ENCODE results near the gene SKOR1.

DNA sequence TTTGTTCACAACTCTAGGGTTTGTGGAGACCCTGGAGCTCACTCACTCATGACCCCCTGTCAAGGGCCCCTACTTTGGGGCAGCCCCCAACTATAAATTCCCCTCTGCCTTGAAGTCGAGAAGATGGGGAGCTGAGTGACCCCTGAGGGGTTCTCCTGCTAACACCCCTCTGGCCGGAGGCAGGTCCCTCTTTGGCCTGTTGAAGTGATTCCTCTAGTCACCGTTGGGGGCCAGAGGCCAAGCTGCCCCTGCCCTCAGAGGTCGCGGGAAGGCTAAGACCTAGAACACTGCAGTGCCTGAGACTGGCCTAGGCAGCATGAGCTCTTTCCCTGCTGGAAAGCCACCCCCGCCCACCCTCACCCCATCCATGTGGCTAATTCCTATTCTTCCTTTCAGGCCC lies 15.4 kb upstream of the SKOR1 start:
- TF ChIP-seq, protein P1, sequence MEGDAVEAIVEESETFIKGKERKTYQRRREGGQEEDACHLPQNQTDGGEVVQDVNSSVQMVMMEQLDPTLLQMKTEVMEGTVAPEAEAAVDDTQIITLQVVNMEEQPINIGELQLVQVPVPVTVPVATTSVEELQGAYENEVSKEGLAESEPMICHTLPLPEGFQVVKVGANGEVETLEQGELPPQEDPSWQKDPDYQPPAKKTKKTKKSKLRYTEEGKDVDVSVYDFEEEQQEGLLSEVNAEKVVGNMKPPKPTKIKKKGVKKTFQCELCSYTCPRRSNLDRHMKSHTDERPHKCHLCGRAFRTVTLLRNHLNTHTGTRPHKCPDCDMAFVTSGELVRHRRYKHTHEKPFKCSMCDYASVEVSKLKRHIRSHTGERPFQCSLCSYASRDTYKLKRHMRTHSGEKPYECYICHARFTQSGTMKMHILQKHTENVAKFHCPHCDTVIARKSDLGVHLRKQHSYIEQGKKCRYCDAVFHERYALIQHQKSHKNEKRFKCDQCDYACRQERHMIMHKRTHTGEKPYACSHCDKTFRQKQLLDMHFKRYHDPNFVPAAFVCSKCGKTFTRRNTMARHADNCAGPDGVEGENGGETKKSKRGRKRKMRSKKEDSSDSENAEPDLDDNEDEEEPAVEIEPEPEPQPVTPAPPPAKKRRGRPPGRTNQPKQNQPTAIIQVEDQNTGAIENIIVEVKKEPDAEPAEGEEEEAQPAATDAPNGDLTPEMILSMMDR (IDR thresholded peaks at IDR 0.05; ENCODE audit: control extremely low read depth in 1 of 3, insufficient read depth in 1 of 3, low read depth in 1 of 3, low read length in 3 of 3), result no peak
- no peak for TF ChIP-seq SUZ12 (IDR thresholded peaks at IDR 0.05; ENCODE audit: low read length)
- TF ChIP-seq POLR2A (IDR thresholded peaks at IDR 0.05; ENCODE audit: control extremely low read depth in 1 of 2, low read depth in 2 of 2, low read length in 2 of 2), result no peak
